HG03159 (cell line): ENCODE measurements around the gene APOD.
"Not testable (repeated sequence)": the region's sequence is repeated elsewhere in the genome, so short reads cannot be mapped to it uniquely, and the experiment has no call there.

Experiments used
- ATAC-seq: cut with Tn5 transposase; IDR thresholded peaks from one replicate; pipeline ENCODE4 v1.9.1; 2021; ENCODE audit warnings: mild to moderate bottlenecking, moderate library complexity; ENCODE audit not compliant: unreplicated experiment

APOD gene

GRCh38 chr3:195617784-195618659, 34.3 kb upstream of the APOD start:
- ATAC-seq = not testable (repeated sequence)

GRCh38 chr3:195617134-195617533, 33.4 kb upstream of the APOD start:
- ATAC-seq = not testable (repeated sequence)

- no peak for ATAC-seq
Observed at GRCh38 chr3:195616681-195617080, 32.9 kb upstream of the APOD start.

DNA sequence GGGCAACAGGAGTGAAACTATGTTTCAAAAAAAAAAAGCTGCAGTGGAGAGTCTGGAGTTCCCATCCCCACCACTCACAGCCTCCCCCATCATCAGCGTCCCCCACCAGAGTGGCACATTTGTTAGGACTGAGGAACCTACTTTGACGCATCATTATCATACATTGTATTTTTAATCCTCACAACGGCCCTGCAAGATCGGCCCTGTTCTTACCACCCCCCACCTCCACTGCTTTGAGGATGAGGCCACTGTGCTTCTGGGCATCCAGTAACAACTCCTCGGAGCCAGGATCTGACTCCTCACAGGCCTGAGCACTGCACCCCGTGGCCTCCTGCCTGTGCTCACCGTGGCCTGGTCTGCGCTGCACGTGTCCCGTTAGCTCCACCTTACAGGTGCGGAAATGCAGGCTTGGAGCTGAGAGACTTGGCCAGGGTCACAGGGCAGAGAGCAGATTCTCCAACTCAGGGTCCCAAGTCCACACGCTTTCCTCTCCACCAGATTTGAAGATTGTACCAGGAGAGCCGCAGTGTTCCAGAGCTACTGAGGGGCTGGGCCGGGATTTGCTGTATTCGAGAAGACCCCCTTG, 32.3 kb upstream of the APOD start:
- ATAC-seq = not testable (repeated sequence)

DNA sequence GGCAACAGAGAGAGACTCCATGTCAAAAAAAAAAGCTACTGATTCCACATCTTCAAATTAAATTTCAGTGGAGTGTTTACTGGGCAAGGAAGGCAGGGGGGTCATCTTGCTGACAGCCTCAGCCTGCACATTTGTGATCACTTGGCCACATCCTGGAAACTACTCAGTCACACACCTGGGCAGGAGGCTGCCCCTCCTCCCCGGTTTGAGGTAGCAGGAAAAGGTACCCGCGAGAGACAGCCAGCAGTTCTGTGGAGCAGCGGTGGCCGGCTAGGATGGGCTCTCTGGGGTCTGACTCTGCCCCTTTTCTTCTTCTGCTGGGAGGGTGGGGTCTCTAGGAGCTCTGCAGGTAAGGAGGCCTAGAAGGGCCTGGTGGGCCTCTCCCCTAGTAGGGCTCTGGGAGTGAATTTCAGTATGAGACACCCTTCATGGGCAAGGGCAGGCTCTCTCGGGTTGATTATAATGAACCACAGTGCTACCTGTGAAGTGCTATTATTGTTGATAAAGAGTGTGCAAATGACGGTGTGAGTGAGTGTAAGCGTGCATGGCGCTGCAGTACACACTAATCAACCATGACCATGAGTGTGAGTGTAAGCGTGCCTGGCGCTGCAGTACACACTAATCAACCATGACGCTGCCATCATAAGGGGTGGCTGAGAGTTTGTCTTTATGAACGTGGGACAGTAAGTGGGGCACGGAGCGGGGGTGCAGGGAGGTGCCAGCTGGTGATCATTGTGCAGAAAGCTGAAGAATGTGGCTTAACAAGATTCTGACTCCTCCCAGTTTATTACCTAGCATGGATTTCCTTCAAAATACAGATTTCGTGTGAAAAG, 31.1 kb upstream of the APOD start:
- not testable (repeated sequence) for ATAC-seq

DNA sequence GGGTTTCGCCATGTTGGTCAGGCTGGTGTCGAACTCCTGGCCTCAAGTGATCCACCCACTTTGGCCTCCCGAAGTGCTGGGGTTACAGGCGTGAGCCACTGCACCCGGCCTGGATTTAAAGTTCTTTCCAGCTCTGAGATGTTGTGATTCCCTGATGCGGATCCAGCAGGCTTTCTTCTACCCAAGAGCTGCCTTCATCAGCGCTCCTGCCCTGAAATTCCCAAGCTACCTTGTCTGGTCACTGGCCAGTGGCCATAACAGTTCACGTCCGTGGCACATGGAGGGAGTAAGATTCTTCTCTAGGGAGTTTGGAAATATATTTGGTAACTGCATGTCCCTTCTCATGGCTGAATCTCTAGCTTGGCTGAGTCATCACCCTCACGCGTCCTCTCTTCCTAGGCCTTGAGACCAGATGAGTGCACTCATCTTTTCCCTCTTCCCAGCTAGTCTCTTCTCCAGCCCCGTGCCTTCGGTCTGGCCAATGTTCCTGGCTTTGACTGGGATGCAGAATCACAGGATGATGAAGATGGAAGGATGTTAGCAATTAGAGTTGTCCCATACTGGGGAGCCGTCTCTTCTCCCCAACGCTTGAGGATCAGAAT, 29.8 kb upstream of the APOD start:
- ATAC-seq = no peak

- ATAC-seq = no peak
Observed at GRCh38 chr3:195612075-195612800, 28.5 kb upstream of the APOD start.

DNA sequence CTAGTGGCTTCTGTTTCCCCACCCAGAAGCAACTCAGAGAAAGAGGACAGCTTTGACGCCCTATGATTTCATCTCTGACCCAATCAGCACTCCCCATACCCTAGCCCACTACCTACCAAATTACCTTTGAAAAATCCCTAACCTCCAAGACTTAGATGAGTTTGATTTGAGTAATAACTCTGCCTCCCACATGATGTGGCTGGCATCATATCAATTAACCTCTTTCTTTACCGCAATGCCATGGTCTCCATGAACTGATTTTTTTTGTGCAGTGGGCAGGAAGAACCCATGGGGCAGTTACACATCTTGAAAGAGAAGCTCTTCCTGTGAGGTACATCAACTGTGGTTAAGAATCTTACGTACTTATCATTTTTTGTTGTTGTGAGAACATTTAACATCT, 25.5 kb upstream of the APOD start:
- ATAC-seq = no peak

GRCh38 chr3:195601785-195602184, 18.0 kb upstream of the APOD start:
- ATAC-seq = not testable (repeated sequence)

DNA sequence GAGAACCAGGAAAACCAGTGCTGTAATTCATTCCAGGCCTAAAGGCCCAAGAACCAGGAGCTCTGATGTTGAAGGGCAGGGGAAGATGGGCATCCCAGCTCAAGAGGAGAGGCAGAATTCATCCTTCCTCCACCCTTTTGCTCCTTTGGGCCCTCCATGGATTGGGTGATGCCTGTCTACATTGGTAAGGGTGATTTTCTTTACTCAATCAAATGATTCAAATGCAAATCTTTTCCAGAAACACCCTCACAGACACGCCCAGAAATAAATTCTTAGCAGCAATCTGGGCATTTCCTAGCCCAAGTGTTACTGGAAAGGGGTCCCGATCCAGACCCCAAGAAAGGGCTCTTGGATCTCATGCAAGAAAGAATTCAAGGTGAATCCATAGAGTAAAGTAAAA, 17.6 kb upstream of the APOD start:
- no peak for ATAC-seq

- ATAC-seq = not testable (repeated sequence)
Observed at GRCh38 chr3:195599926-195600325, 16.2 kb upstream of the APOD start.

GRCh38 chr3:195599516-195599915, 15.8 kb upstream of the APOD start:
- ATAC-seq = not testable (repeated sequence)

- ATAC-seq = no peak
Observed at GRCh38 chr3:195597848-195598247, 14.1 kb upstream of the APOD start.

- no peak for ATAC-seq
Observed at GRCh38 chr3:195597229-195597628, 13.5 kb upstream of the APOD start.

- no peak for ATAC-seq
Observed at GRCh38 chr3:195596765-195597171, 13.0 kb upstream of the APOD start.

GRCh38 chr3:195595785-195596531, 12.2 kb upstream of the APOD start:
- no peak for ATAC-seq

- ATAC-seq = no peak
Observed at GRCh38 chr3:195591852-195592251, 8.1 kb upstream of the APOD start.

DNA sequence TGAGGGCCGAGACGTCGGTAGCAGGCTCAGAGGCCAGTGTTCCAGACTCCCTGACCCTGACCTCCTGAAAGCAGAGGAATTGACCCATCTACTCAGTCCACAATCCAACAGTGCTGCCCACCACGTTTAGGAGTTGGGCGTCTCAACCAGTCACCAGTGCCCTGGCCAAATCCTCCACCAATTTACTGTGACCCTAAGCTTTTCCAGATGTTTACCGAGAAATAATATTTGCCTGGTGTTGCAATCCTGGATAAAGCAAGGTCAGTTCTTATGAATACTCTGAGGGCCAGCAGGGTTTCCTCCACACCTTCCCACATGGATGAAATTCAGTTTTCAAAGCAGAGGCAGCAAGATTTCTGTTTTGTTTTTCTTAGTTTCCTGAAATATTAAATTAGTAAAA, 7.5 kb upstream of the APOD start:
- no peak for ATAC-seq

DNA sequence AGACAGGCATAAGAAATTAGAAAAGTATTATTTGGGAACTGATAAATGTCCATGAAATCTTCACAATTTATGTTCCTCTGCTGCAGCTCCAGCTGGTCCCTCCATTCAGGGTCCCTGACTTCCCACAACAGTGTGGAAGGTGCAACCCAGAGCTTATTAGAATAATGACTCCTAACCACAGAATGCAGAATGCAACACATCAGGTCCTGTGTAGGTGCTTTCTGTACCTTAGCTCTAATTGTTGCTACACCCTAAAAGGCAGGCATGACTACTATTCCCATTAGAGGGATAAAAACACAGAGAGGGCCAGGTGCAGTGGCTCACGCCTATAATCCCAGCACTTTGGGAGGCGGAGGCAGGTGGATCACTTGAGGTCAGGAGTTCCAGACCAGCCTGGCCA, 6.6 kb upstream of the APOD start:
- ATAC-seq = not testable (repeated sequence)

- not testable (repeated sequence) for ATAC-seq
Observed at GRCh38 chr3:195589796-195590195, 6.1 kb upstream of the APOD start.
